SK-N-MC (cell line): ENCODE data around the gene PDLIM5.

ENCODE experiments used
- FOXP2 ChIP-seq: optimal IDR thresholded peaks from 2 replicates; pipeline ENCODE3; 2011; ENCODE audit warnings: mild to moderate bottlenecking, moderate library complexity; ENCODE audit not compliant: insufficient read depth; ENCODE audit errors: extremely low read length, control extremely low read depth
- POLR2AphosphoS5 ChIP-seq: IDR thresholded peaks from 2 replicates; pipeline ENCODE4 v1.6.1; 2012; ENCODE audit warnings: mild to moderate bottlenecking, low read depth, low read length, borderline replicate concordance

DNA sequence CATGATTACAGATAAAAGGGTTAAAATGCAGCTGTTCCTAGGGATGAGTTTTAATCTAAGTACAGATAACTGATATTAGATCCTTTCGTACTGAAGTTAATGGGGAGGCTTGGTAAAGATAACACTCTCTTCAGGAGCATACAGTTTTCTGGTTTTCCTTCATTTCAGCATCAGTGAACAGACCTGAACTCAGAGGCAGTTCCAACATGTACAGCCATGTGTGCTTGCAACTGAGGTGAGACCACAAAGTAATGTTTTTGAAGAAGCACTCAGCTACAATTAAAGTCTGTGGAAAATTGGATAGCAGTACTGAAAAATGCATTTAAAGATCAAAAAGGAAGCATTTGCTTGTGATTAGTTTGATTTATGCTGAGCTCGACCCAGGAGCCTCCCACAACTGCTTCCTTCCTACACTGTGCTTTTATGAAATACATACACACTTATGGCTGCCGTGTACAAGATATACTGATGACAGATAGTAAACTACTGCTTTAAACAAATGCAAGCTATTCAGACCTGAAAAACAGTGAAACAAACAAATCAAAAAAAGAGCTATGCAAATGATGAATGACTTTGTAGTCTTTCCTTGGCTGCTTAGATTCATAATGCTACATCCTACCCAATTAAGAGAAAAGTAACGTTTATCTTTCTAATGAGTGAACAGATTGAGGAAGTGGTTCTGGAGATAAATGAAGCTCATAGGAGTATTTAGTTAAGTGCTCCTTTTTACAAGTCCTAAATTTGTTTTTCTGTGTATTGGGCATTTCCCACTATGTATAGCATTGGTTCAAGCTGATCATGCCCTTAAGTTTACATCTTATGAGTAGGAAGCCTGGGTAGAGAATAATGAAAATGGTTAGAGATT lies 68.4 kb downstream of the PDLIM5 start:
- TF ChIP-seq POLR2AphosphoS5 (peak; percentile 26; the same call in 1 of the 2 replicates), FOXP2 (no peak)
